Fibroblast of skin of scalp (primary cell): ENCODE results near the gene PRR5L.
A peak's percentile ranks its signal among the peaks of the same experiment; 100 is the strongest.

ENCODE experiments used
- DNase-seq: peaks from one replicate; pipeline ENCODE4 v3.0.0-alpha.2; 2013

PRR5L gene

GRCh38 chr11:36379653-36380052, 83.6 kb downstream of the PRR5L start:
- DNase-seq = no peak

- DNase-seq = no peak
Observed at GRCh38 chr11:36380296-36381014, 84.4 kb downstream of the PRR5L start.

- no peak for DNase-seq
Observed at GRCh38 chr11:36381015-36381360, 84.9 kb downstream of the PRR5L start.

GRCh38 chr11:36383195-36383594, 87.1 kb downstream of the PRR5L start:
- no peak for DNase-seq

- DNase-seq = peak; percentile 79
Observed at GRCh38 chr11:36385121-36385970, 89.3 kb downstream of the PRR5L start.

GRCh38 chr11:36386411-36386810, 90.3 kb downstream of the PRR5L start:
- DNase-seq = no peak

GRCh38 chr11:36388071-36388470, 92.0 kb downstream of the PRR5L start:
- DNase-seq = no peak

- no peak for DNase-seq
Observed at GRCh38 chr11:36388951-36389350, 92.9 kb downstream of the PRR5L start.

- DNase-seq = no peak
Observed at GRCh38 chr11:36389811-36390210, 93.7 kb downstream of the PRR5L start.

GRCh38 chr11:36390963-36391471, 94.9 kb downstream of the PRR5L start:
- DNase-seq = no peak

- no peak for DNase-seq
Observed at GRCh38 chr11:36392196-36392595, 96.1 kb downstream of the PRR5L start.

- DNase-seq = no peak
Observed at GRCh38 chr11:36394056-36394455, 98.0 kb downstream of the PRR5L start.

GRCh38 chr11:36394926-36395325, 98.8 kb downstream of the PRR5L start:
- no peak for DNase-seq

GRCh38 chr11:36395978-36396736, 100.1 kb downstream of the PRR5L start:
- DNase-seq = no peak

GRCh38 chr11:36398231-36398953, 102.3 kb downstream of the PRR5L start:
- DNase-seq = no peak

GRCh38 chr11:36399236-36399635, 103.1 kb downstream of the PRR5L start:
- DNase-seq = no peak

GRCh38 chr11:36399745-36400144, 103.7 kb downstream of the PRR5L start:
- DNase-seq = no peak

- no peak for DNase-seq
Observed at GRCh38 chr11:36400766-36401455, 104.8 kb downstream of the PRR5L start.

GRCh38 chr11:36402568-36403170, 106.6 kb downstream of the PRR5L start:
- no peak for DNase-seq

GRCh38 chr11:36403661-36404060, 107.6 kb downstream of the PRR5L start:
- no peak for DNase-seq

GRCh38 chr11:36404831-36405230, 108.7 kb downstream of the PRR5L start:
- DNase-seq = no peak
